Left ventricle myocardium inferior (tissue), 1 donor: ENCODE data around the gene NIPAL4. TPM values are rescaled to one million over a fixed set of nuclear protein-coding genes. Genes with fewer than 3 reads are reported as not detected.

Source experiments
- DNase-seq: peaks from one replicate; pipeline ENCODE4 v3.0.0-alpha.2; 2020
- H3K27ac ChIP-seq: fragments of 200-600 bp; replicated peaks from 2 replicates; pipeline ENCODE4 v1.8.0; 2021
- H3K27me3 ChIP-seq: fragments of 200-600 bp; 2 replicates; pipeline ENCODE4 v1.8.0; 2021; ENCODE audit warnings: low read depth
- H3K36me3 ChIP-seq: fragments of 200-600 bp; 2 replicates; pipeline ENCODE4 v1.8.0; 2021
- H3K4me1 ChIP-seq: fragments of 200-600 bp; 2 replicates; pipeline ENCODE4 v1.8.0; 2021
- H3K4me3 ChIP-seq: fragments of 200-600 bp; 2 replicates; pipeline ENCODE4 v1.8.0; 2021; ENCODE audit warnings: mild to moderate bottlenecking, moderate library complexity
- H3K9me3 ChIP-seq: fragments of 200-600 bp; replicated peaks from 2 replicates; pipeline ENCODE4 v1.8.0; 2021
- intact Hi-C: fragments of 100-400 bp; cut with micrococcal nuclease; formaldehyde crosslinking; loops from one replicate; pipeline ENCODE4 v1.11.0; 2022
- total RNA-seq: library from RNA; stranded (reverse); fragmentation: NEBNext Ultra II Directional; extraction: Animal tissue kit (Norgen Biotek cat#: 25700); gene quantifications from one replicate; pipeline ENCODE4 v1.2.1, GENCODE V29; 2021
- TF ChIP-seq, protein P1 (sequence below): fragments of 200-600 bp; IDR thresholded peaks from 2 replicates; pipeline ENCODE4 v1.8.0; 2021; ENCODE audit warnings: antibody characterized with exemption, mild to moderate bottlenecking, borderline replicate concordance
- donor health status: DM: no; HTN: yes; CAD: no; lungs with severe emphysema.

Gene NIPAL4
- total RNA-seq, 1 donor from 2014 or later, result not detected

DNA sequence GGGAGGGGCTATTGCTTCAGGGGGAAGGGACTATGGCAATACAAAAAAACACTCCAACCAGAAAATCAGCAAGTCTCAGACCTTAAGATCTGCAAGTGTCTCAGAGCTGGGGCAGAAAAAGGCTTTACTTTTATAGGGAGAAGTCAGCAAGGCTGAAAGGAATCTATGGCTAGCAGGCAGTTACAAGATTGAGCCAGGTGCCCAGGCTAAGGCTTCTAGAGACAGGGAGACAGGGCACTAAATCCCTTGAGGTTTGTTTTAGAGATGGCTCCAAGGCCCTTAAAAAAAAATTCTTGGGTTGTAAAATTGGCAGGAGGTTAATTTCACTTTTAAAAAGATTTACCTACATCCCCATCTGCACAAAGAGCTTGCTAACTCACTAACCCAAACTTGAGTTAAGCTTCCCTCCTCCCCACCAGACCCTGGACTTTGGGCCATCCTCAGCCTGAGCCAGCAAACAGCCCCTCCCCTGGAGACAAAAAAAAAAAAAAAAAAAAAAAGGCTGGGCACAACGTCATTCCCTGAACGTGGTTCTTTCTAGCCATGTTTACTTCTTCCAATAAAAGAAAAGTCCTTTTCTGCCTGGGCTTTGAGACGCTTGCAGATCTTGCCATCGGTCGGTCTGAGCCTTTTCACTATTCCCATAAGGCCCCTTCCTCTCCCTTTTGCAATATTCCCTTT is 17.9 kb downstream of the NIPAL4 start:
- TF ChIP-seq, protein P1, sequence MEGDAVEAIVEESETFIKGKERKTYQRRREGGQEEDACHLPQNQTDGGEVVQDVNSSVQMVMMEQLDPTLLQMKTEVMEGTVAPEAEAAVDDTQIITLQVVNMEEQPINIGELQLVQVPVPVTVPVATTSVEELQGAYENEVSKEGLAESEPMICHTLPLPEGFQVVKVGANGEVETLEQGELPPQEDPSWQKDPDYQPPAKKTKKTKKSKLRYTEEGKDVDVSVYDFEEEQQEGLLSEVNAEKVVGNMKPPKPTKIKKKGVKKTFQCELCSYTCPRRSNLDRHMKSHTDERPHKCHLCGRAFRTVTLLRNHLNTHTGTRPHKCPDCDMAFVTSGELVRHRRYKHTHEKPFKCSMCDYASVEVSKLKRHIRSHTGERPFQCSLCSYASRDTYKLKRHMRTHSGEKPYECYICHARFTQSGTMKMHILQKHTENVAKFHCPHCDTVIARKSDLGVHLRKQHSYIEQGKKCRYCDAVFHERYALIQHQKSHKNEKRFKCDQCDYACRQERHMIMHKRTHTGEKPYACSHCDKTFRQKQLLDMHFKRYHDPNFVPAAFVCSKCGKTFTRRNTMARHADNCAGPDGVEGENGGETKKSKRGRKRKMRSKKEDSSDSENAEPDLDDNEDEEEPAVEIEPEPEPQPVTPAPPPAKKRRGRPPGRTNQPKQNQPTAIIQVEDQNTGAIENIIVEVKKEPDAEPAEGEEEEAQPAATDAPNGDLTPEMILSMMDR, result no peak
- Histone ChIP-seq H3K4me1 (peaks cover 37% of the 10 kb centered on the region), H3K36me3 (peaks cover 21% of the 10 kb centered on the region), H3K4me3 (no peak overlapping the region), H3K27ac (no peak overlapping the region), H3K9me3 (no peaks in the 10 kb centered on the region), H3K27me3 (no peaks in the 10 kb centered on the region)
- intact Hi-C loops, result loop anchor here (10.0 kb wide), 1 partner anchor 143 kb away; no protein-coding TSS in a partner anchor
- no peak for DNase-seq

DNA sequence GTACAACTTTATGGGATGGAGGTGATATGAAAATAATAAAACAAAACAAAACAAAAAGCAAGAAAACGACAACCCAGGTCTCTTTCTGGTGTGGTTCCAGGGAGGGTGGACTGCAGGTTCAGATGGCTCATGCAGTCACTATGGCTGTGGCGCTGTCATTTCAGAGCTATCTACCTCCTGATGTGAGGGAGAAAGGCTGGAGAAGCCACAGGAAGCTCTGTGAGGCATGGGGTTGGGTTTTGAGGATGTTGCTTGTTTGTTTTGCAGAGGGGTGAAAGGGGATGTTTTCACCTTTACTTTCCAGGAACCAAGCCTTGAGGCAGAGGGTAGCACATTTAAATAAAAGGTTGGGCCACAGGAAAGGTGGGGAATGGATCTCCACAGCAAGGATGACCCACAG is 18.7 kb downstream of the NIPAL4 start:
- intact Hi-C loops, result loop anchor here (10.0 kb wide), 1 partner anchor 144 kb away; no protein-coding TSS in a partner anchor
- H3K4me1 ChIP-seq, result peaks cover 29% of the 10 kb centered on the region
- no peak overlapping the region for H3K27ac ChIP-seq
- H3K4me3 ChIP-seq, result no peak overlapping the region
- H3K27me3 ChIP-seq, result no peaks in the 10 kb centered on the region
- DNase-seq, result no peak
- H3K9me3 ChIP-seq, result no peaks in the 10 kb centered on the region
- peaks cover 29% of the 10 kb centered on the region for H3K36me3 ChIP-seq
- TF ChIP-seq, protein P1, result no peak

DNA sequence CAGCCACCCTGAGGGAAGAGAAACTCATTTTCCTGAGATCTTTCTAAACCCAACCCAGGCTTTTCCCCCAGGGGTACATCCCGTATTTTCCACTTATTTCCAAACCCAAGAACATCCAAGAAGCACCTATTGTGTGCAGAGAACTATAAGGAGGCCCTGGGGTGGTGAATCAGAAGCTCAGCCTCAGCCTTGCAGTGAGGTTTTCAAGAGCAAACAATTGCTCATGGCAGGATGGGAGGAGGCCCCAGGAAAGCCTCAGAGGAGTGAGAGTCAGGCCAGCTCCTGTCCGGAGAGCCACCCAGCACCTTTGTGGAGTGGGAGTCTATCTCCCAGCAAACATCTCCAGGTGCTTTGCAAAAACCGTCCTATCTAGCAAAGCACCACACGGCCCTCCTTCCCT is 19.2 kb downstream of the NIPAL4 start:
- no peak for DNase-seq
- Histone ChIP-seq H3K4me1 (peaks cover 25% of the 10 kb centered on the region), H3K27ac (peak overlapping the region; percentile 23), H3K36me3 (peaks cover 32% of the 10 kb centered on the region), H3K27me3 (no peaks in the 10 kb centered on the region), H3K9me3 (no peaks in the 10 kb centered on the region), H3K4me3 (no peak overlapping the region)
- intact Hi-C loops, result loop anchor here (10.0 kb wide), 1 partner anchor 144 kb away; no protein-coding TSS in a partner anchor
- TF ChIP-seq, protein P1, result no peak

DNA sequence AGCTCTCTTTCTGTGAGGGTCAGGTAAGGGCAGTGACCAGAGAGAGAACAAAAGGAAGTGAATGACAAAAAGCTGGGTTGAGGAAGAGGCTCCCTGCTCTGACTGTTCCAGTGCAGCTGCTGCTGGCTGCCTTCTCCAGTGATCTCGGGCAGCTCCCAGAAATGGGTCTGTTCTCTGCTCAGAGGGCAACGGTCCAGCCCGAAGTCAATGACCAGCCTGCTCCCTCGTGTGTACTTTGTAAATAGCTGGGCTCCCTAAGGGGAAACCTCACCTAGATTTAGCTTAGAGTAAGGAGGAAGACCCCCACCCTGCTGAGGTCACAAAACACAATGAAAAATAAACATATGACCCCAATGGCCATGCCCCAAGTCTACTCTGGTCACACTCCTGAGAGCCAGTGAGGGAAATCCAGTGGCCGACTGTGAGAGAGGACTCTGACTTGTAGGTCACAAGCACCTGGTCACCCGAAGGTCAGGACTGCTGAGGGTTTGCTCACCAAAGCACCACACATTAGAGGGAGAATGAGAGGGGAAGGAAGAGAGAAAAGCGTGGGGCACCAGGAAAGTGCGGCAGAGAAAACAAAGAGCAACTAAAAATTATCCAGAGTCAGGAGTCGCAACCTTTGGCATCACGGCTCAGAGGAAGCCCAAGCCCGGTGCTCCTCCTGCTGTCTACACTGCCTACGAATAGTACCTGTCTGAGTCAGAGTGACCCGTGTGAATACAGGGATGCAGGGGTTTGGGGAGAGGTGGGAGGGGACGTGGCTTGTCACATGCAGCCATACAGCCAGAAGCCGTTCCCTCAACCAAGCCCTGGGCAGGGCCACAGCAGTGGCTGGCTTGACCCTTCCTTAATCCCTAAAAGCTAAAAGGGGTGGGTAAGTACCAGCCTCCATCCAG is 19.8 kb downstream of the NIPAL4 start:
- Histone ChIP-seq H3K27me3 (no peaks in the 10 kb centered on the region), H3K36me3 (peaks cover 32% of the 10 kb centered on the region), H3K27ac (peak overlapping the region; percentile 23), H3K4me3 (no peak overlapping the region), H3K9me3 (no peaks in the 10 kb centered on the region), H3K4me1 (peaks cover 18% of the 10 kb centered on the region)
- TF ChIP-seq, protein P1, result no peak
- no peak for DNase-seq
- intact Hi-C loops, result loop anchor here (10.0 kb wide), 1 partner anchor 145 kb away; no protein-coding TSS in a partner anchor

DNA sequence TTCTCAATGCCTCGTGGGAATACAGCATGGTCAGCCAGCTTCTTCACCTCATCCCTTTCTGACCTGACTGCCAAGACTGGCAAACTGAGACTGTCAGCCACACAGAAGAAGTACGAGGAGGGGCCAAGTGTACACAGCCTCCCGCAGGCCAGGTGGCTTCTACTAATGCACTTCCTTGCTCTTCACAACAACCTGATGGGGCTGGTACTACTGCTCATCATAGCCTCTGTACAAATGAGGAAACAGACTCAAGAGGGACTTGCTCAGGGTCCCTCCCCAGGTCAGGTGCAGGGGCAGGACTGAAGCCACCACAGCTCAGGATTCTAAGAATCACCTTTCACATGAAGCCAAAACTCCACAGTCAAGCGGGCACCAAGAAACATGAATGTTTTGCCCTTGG is 21.3 kb downstream of the NIPAL4 start:
- peaks cover 41% of the 10 kb centered on the region for H3K36me3 ChIP-seq
- H3K27ac ChIP-seq, result no peak overlapping the region
- no peaks in the 10 kb centered on the region for H3K27me3 ChIP-seq
- H3K9me3 ChIP-seq, result no peaks in the 10 kb centered on the region
- TF ChIP-seq, protein P1, result no peak
- DNase-seq, result no peak
- peaks cover 17% of the 10 kb centered on the region for H3K4me1 ChIP-seq
- H3K4me3 ChIP-seq, result no peak overlapping the region
- intact Hi-C loops, result no loop called here
